Ovary (tissue), 3 donors: ENCODE results near the gene RFX1.

Source experiments
- EP300 ChIP-seq: sonication (generic); formaldehyde crosslinking; IDR thresholded peaks from one replicate; pipeline ENCODE4 v1.6.1; 2017; ENCODE audit warnings: antibody characterized with exemption
- POLR2A ChIP-seq: fragments of 450-650 bp; IDR thresholded peaks from one replicate; pipeline ENCODE4 v1.6.1; 2017; ENCODE audit warnings: antibody characterized with exemption, mild to moderate bottlenecking, moderate library complexity
- TF ChIP-seq, protein P1 (sequence below), 3 donors: fragments of 450-650 bp in 2 of 3; fragments of 200-600 bp in 1 of 3; IDR thresholded peaks; one replicate each; pipeline versions ENCODE4 v1.5.1 to v1.8.0; 2016 to 2022; ENCODE audit warnings: antibody characterized with exemption in 3 of 3, mild to moderate bottlenecking in 1 of 3
- donor health status: DM: no; HTN: no; CAD: no.

DNA sequence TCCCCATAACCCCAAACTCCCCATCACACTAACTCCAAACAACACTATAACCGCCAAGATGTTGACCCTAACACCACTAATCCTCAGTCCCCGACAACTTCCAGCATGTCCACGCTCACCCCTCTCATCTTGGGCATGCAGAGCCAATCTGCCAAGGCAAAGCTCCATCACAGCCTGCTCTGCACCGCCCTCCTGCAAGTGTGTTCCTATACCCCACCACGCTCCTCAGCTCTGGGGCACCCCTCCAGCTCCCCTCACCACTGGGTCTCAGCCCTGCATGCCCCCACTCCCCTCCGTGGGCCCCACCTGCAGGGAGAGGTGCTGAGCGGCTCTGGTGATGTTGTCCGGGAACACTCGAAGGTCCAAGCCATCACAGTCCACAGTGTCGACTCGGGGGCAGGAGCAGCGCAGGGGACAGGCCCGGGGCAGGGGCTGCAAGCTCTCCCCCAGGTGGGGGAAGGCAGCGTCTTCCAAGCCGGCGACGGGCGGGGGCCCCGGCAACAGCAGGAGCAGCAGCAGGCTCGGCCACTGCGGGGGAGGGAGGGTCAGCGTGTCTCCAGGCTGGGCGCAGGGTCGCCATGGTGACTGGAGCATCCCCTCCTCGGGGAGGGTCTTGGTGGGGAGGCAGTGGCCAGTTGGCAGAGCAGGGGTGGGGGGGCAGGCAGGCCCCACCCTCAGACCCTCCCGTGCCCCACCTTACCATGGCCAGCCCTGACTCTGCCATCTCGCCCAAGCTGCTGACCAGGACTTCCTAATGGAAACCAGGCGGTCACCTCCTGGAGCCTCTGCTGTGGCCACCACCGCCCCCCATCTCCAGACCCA, 68.4 kb downstream of the RFX1 start:
- TF ChIP-seq, protein P1, sequence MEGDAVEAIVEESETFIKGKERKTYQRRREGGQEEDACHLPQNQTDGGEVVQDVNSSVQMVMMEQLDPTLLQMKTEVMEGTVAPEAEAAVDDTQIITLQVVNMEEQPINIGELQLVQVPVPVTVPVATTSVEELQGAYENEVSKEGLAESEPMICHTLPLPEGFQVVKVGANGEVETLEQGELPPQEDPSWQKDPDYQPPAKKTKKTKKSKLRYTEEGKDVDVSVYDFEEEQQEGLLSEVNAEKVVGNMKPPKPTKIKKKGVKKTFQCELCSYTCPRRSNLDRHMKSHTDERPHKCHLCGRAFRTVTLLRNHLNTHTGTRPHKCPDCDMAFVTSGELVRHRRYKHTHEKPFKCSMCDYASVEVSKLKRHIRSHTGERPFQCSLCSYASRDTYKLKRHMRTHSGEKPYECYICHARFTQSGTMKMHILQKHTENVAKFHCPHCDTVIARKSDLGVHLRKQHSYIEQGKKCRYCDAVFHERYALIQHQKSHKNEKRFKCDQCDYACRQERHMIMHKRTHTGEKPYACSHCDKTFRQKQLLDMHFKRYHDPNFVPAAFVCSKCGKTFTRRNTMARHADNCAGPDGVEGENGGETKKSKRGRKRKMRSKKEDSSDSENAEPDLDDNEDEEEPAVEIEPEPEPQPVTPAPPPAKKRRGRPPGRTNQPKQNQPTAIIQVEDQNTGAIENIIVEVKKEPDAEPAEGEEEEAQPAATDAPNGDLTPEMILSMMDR (IDR thresholded peaks at IDR 0.05) = no peak
- no peak for TF ChIP-seq EP300
- no peak for TF ChIP-seq POLR2A
